Measurements from ENCODE around the gene ITGB5.
A peak's percentile ranks its signal among the peaks of the same experiment; 100 is the strongest.

Gene ITGB5, protein sequence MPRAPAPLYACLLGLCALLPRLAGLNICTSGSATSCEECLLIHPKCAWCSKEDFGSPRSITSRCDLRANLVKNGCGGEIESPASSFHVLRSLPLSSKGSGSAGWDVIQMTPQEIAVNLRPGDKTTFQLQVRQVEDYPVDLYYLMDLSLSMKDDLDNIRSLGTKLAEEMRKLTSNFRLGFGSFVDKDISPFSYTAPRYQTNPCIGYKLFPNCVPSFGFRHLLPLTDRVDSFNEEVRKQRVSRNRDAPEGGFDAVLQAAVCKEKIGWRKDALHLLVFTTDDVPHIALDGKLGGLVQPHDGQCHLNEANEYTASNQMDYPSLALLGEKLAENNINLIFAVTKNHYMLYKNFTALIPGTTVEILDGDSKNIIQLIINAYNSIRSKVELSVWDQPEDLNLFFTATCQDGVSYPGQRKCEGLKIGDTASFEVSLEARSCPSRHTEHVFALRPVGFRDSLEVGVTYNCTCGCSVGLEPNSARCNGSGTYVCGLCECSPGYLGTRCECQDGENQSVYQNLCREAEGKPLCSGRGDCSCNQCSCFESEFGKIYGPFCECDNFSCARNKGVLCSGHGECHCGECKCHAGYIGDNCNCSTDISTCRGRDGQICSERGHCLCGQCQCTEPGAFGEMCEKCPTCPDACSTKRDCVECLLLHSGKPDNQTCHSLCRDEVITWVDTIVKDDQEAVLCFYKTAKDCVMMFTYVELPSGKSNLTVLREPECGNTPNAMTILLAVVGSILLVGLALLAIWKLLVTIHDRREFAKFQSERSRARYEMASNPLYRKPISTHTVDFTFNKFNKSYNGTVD

DNA sequence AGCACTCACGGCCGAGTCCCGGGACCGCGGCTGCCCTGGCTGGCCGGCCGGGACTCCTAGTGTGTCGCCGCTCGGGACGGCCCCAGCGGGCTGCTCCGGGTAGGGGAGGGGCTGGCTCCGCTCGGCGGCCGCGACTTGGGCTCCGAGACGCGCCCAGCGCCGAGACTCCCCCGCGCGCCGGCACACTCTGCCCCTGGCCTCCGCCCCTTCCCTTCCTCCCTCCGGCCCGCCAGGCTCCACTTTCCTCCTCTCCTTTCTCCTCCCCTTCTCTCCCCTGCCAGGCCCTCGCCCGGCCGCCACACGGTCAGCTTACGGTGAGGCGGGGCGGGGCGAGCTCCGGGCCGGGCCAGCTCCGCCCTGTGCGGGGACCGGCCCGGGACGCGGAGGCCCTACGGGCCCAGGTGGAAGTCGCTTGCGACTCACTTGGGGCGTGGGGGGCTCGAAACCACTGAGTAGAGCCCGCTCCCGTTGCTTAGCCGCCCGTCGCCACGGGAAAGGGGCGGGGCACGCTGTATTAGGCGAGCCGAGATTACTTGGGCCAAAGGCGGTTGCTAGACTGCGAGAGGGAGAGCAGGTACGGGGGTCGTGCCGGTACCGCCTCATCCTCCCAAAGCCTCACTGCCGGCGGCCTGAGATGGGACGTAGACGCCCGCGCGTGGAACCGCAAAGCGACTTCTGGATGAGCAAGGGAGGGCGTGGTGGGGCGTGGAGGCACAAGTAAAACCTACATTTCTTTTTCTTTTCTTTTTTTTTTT is at the start of gene ITGB5:
TSS of gene ITGB5 (minus strand) at position 189 of the 755 bp plus-strand sequence. CDS start 365 bp downstream, outside the sequence.
- peak in 1 of 6 experiments; percentile 12 for DNase-seq

DNA sequence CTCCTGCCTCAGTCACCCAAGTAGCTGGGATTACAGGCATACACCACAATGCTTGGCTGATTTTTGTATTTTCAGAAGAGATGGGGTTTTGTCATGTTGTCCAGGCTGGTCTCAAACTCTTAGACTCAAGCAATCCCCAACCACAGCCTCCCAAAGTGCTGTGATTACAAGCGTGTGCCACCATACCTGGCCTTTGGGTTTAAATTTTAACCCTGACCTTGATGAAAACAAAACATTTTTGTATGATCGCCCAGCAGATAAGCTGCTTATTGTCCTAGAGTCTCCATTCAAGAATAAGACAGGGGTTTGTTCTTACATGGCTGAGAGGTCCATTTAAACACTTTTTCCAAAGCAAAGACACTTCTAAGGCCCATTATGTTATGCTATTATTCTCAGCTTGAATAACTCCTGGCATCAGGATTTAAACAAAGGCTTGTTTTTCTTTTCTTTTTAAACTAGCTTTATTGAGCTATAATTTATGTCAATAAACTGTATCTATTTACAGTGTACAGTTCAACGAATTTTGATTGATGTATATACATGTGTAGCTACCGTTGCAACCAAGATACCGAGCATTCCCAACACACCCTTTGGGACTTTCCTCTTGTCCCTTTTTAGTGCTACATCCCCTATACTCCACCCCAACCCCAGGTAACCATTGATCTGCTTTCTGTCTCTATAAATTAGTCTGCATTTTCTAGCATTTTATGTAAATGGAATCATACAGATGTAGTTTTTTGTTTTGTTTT is 48.8 kb upstream of the ITGB5 start:
- DNase-seq, result no peak

DNA sequence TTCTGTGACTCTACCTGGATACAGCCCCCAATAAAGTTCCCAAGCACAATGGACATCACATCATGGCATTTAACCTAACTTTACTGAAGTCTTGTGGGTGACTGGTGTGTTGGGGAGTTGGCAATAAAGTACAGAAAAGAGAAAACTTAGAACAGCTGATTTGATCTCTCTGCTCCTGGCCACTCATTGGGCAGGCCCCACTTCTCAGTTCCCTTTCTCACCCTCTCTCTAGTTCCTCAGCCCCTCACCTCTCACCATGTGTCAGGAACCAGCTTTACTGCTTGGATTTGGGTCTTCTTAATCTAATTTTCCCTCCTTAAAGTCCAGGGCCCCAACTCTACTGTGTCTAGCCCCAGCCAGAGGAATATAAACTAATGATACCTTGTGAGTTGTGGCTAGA is 48.1 kb upstream of the ITGB5 start:
- DNase-seq, result no peak

DNA sequence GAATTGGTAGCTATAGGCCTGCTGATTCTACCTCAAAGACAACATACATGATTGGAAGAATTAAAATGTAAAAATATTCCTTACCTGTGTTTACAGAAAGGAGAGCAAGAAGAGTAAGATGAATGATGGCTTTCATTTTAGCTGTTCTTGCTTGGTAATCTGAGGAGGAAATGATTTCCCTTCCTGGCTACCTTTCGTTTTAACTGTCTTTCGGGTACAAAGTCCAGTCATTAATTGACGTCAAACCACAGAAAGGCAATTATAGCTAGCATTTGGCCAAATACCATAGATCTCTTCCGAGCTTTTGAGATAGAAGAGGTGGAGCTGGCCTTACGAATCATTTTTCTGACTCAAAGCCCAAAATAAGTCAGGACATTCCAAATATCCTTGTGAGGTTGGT is 47.4 kb upstream of the ITGB5 start, which contains the start of gene MUC13:
TSS of gene MUC13 (minus strand) at position 175 of the 400 bp plus-strand sequence. CDS start at position 136, 39 bp downstream.
- DNase-seq, result no peak

DNA sequence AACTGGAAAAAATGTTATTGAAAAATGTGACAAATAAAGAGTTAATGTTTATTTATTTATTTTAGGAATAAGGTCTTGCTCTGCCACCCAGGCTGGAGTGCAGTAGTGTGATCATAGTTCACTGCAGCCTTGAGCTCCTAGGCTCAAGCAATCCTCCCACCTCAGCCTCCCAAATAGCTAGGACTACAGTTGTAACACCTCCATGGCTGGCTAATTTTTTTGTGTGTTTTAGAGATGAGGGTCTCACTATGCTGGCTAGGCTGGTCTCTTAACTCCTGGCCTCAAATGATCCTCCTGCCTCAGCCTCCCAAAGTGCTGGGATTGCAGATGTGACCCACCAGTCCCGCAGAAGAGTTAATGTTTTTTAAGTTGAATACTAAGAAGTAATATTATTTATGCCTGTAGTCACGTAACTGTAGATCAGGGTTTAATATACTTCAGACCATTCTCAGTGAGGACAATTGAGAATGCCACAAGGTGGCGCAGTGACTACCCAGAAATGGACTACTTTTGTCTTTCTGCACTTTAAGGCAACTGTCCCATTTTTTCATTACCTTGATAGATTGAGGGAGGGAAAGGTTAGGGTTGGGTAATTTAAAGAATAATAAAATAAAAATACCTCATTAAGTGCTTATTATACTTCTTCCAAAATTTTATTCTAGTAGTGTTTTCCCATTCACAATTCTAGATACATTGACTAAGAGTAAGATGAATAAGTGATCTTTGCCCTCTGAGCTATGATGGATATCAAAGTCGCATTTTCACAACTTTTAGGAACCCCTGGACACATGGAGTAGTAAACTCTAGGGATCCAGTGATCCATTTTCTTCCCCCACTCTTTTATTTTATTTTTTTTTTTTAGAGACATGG is 41.4 kb upstream of the ITGB5 start:
- peak in 5 of 6 experiments; percentile 2 to 57 (median 37) for DNase-seq

DNA sequence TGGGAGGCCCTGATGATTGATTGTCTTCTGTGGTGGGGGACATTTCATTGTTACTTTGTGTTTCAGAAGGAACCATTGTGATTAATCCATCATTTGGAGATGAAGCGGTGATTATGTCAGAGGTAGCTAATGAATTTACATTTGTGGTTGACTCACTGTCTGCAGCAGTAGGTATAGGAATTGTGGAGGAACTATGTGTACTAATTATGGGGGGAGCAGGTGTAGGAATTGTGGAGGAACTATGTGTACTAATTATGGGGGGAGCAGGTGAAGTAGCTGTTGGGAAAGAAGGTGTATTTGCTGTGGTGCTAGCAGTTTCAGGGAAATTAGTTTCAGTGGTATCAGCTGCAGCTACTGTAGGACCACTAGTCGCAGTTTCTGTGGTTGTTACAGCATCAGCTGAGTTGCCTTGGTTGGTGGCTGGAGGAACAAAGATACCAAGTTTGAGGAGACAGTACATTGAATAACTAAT is 40.4 kb upstream of the ITGB5 start:
- DNase-seq, result no peak

DNA sequence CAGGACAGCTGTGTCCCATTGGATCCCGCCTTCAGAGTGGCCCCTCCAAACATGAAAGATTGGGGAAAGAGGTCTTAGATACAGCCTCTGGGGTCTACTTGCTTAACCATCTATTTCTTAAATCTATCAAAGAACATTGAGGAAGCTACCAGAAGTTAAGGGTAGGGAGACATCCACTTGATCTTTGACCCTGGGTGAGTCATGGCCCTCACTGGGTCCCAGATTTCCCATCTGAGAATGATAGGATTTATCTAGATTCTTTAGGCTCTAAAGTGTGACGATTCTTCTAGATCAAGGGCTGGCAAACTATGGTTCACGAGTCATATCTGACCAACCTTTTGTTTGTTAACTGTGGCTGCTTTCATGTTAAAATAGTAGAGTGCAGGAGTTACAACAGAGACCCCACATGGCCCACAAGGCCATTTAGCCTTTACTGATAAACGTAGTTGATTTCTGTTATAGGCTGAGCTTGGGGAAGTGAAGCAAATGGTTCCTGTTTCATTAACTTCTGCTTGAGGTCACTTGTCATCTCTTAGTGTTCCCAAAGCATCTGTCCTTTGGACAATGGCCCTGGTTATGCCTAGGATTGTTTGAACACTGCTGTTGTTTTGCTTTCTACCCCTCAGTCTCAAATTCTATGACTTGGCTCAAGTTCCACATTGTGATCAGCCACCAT is 39.4 kb upstream of the ITGB5 start:
- DNase-seq, result no peak

DNA sequence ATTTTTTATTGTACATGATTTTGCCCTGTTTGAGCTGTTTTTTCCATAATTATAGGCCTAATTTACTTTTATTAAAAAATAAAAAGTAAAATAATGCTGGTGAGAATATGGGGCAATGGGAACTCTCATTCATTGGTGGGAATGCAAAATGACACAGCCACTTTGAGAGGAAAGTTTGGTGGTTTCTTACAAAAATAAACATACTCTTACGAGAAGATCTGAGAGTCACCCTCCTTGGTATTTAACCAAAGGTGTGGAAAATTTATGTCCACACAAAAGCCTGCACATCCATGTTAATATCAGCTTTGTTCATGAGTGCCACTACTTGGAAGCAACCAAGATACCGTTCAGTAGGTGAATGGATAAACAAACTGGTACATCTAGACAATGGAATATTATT is 37.6 kb upstream of the ITGB5 start:
- DNase-seq, result no peak

DNA sequence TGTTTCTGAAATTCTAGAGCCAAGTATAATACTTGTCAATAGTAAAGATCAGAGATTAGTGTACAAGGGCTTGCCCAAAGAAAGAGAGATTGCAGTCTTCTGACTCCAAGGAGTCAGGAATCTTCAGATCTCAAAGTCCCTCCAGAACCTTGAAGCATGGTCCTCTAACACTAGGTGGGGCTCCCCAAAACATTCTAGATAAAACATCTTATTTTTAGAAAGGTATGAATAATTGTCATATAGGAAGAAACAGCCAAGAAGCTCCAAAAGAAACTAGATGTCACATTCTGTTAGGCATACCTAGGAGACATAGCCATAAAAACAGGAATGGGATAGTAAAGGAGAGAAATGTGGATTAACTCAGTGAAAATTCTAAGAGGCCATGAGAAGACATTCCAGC is 36.7 kb upstream of the ITGB5 start:
- DNase-seq, result no peak

DNA sequence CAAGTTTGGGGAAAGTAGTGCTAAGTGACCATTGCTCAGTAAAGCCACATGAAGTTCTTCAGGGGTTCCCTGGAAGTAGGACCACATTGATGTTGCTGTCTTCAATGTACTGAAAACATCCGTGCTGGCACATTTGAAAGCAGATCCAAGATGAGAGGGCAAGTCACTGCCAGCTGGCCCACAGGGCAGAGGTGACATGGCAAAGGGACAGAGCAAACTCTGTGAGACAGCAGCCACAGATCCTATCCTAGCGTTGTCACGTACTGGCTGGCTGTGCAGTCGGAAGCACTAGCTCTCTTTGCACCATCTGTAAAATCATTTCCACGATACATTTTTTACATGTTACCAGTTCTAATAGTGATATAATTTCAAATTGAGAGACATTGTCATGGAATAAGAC is 33.6 kb upstream of the ITGB5 start:
- no peak for DNase-seq

DNA sequence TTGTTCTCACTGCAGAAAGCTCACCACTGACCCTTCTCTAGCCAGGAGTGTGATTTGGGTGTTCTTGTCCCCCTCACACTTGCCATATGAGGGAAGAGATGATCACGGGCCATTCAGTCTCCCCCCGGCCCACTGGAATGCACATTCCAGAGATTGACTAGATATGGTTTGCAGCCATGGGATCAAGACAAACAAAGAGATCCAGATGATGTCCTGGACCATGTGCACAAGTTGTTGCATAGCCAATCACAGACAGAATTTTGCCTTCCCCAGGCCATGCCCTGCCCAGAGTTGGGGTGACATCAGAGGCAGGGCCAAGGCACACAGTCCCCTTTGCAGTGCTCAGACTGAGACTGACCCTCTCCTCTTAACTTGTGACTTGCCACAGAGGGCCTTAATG is 32.6 kb upstream of the ITGB5 start:
- no peak for DNase-seq

DNA sequence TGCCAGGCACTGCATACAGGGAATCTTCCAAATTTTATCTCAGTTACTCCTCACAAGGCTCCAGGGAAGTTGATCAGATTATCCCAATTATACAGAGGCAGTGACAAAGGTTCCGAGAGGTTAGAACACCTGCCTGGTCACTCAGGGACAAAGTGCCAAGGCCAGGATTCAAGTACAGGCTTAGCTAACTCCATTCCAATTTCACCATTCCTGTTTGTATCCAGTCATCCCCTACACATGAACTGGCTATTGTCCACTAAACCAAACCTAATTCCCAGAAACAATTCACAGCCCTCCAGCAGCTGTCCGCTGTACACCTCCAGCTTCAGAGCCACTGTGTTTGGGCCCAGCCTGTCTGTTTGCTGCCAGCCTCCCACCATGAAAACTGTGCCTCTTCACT is 31.4 kb upstream of the ITGB5 start:
- no peak for DNase-seq

DNA sequence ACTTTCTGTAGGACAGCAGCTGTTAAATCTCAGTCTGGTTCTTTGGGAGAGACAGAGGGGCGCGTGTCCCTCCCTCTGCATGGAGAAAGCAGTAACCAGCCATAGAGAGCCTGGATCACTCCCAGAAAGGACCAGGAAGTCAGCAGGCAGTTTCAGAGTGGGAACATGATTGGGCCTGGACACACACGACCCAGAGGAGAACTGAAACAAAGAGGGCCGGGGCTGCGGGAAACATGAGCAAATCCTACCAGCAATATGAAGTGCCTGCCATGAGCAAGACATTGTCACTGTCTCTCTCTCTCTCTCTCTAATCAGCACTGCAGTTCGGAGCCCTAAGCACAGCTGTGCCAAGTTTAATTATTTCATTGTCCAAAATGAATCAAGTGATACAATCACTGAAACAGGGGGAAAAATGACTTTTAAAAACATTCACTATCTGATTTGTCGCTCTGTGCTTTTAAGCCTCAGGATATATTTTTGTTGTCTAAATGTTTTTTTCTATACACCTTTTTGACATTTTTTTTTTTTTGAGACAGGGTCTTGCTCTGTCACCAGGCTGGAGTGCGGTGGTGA is 29.8 kb upstream of the ITGB5 start:
- no peak for DNase-seq

DNA sequence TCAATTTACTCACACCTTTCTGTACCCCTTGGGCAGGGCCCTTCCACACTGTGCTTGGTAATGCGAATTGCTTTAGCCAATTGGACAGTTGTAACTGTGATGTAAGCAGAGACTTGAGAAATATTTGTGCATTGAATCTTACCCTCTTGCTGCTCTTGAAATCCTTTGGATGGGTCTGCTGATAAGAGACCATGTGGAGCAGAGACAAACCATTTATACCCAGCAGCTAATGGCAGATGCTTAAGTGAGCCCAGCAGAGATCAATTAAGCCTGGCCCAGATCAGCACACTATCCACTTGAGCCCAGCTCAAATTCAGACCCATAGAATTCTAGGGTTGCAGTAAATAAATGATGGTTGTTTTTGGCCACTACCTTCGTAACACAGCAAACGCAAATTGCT is 28.1 kb upstream of the ITGB5 start:
- no peak for DNase-seq

DNA sequence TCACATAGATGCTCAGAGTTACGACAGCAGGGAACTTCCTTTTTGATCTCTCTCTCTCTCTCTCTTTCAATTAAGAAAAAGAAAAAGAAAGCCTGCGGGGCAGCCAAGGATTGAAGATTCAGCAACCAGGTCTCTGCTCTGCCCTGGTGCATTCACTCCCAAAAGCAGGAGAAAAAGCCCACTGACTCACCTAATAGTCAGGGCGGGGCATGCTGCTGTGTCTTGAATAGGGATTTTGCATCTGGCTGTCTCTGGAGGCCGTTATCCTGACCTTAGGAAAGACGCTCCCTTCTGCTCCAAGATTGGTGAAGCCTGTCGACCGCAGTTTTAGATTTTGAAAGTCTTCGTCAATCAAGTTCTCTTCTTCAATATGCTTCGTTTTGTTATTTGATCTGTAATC is 20.8 kb upstream of the ITGB5 start:
- no peak for DNase-seq

DNA sequence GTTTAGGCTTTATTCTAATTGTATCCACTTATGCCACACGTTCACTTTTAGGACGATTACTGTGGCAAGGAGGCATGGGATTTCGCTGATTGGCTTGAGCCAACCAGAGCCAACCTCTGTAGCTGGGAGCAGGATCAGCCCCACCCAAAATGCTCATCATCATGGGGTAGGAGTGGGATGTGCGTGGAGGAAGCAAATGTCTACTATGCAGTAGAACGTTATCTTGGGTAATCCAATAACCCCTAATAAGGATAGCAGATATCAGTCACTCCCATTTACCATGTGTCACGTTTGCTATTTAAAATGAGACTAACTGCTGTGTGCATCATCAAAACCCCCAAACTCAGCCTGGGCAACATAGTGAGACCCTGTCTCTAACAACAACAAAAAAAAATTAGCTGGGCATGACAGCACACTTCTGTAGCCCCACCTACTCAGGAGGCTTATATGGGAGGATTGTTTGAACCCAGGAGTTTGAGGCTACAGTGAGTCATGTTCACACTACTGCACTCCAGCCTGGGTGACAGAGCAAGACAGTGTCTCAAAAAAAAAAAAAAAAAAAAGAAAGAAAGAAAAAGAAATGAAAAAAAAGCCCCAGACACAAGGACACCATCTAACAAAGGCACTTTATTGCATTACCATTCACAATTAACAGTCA is 17.8 kb upstream of the ITGB5 start:
- DNase-seq, result no peak

DNA sequence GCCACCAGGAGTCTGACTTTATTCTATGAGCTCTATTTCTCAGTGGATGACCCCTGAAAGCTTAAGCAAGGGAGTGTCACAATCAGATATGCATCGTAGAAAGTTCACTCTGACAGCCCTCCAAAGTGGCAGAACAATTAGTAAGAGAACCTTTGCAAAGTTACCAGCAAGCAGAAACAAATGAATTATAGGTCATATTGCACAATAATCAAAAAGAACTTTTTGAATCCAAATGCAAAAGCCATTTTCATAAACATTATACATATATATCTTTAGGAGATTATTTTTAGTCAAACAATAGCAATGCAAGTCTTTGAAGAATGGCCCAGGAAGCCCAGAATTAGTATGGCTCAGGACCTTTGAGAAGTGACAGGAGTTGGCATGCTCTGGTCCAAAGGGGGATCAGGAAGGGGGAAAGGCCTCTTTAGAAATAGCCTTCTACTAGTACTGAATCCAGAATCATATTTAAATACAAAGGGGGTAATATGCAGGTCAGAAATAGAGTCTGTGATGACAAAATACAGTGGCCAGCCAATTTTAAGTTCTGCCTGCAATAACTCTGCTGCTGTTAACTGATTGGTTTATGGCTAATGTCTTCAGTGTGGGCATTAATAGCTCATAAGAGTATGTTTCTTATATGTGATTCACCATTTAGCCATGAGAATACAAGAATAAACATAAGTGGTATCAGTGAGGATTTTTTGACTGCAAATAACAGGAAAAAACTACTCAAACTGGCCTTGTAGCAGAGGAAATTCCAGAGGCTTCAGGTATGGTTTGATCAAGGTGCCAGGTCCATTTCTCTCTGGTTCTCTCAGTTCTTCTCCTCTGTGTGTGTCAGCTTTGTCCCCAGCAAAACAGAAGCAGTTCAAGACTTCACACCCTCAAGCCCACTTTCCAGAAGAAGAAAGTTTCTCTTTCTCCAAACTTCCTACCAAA is 17.0 kb upstream of the ITGB5 start:
- no peak for DNase-seq

DNA sequence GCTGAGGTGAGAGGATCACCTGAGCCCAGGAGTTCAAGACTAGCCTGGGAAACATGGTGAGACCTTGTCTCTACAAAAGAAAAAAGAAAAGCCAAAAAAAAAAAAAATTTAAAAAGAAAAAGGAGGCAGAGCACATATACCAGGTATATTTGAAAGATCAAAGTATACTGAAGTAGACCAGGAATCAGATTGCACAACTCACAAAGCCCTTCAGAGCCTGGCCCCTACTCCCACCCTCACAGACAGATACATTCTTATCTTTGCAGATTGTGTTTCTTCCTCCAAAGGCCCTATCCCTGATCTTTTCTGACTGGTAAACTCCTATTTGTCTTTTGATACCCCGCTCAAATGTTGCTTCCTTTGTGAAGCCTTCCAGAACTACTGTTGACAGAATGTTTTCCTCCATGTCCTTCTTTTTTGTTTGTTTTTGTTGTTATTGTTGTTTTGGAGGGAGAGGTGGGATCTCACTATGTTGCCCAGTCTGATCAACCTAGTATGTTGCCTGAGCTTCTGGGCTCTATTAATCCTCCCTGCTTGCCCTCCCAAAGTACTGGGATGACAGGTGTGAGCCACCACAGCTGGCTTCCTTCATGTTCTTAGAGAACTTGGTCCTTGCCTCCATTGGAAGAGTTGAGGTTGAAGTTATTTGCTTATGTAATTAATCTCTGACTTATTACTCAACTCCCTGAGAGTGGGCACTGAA is 9.8 kb upstream of the ITGB5 start:
- DNase-seq, result no peak
